Activated naive CD8-positive, alpha-beta T cell treated with anti-CD3 and anti-CD28 coated beads, Interleukin-2, amount 10 ng/mL, durations not matched to agents 7 days and 5 days (primary cell): ENCODE results near the gene NTF3. TPM values are rescaled to one million over a fixed set of nuclear protein-coding genes. Genes with fewer than 3 reads are reported as not detected.

Source experiments
- ATAC-seq: fragments of 150-1000 bp; cut with Tn5 transposase; one replicate; pipeline ENCODE4 v1.10.0; 2021; ENCODE audit warnings: low read depth, moderate library complexity
- POLR2A ChIA-PET: fragments of 350-600 bp; sonication (Branson Sonifier 250); formaldehyde crosslinking; loops from one replicate; lab custom pipeline; 2021; ENCODE audit warnings: antibody characterized with exemption; lab: Charles Lee
- DNase-seq: peaks from one replicate; pipeline ENCODE4 v3.0.0; 2021
- H3K27ac Mint-ChIP-seq: one replicate; pipeline ENCODE4 v1.8.0; 2022; ENCODE audit warnings: mild to moderate bottlenecking, mixed read lengths
- H3K27me3 Mint-ChIP-seq: one replicate; pipeline ENCODE4 v1.8.0; 2022; ENCODE audit warnings: mild to moderate bottlenecking, moderate library complexity, mixed read lengths
- H3K36me3 Mint-ChIP-seq: one replicate; pipeline ENCODE4 v1.8.0; 2021; ENCODE audit warnings: mild to moderate bottlenecking, mixed read lengths
- H3K4me1 Mint-ChIP-seq: one replicate; pipeline ENCODE4 v1.8.0; 2021; ENCODE audit warnings: mixed read lengths
- H3K4me3 Mint-ChIP-seq: one replicate; pipeline ENCODE4 v1.8.0; 2022; ENCODE audit warnings: mild to moderate bottlenecking, moderate library complexity, mixed read lengths
- H3K9me3 Mint-ChIP-seq: one replicate; pipeline ENCODE4 v1.8.0; 2021; ENCODE audit warnings: mixed read lengths
- total RNA-seq, 2 experiments: library from RNA; stranded (reverse); gene quantifications; one replicate each; pipeline ENCODE4 v1.2.3, GENCODE V29; 2021

Gene NTF3
- total RNA-seq, 2 experiments from 2014 or later, result not detected

GRCh38 chr12:5509102-5509501, 77.2 kb downstream of the NTF3 start:
- H3K27ac Mint-ChIP-seq, result no peak overlapping the region
- H3K4me3 Mint-ChIP-seq, result no peak overlapping the region
- H3K36me3 Mint-ChIP-seq, result no peaks in the 10 kb centered on the region
- no peak for ATAC-seq
- no peak for DNase-seq
- peaks cover 2% of the 10 kb centered on the region for H3K4me1 Mint-ChIP-seq
- H3K27me3 Mint-ChIP-seq, result peaks cover 4% of the 10 kb centered on the region
- POLR2A ChIA-PET, result no interaction called here
- no peaks in the 10 kb centered on the region for H3K9me3 Mint-ChIP-seq

DNA sequence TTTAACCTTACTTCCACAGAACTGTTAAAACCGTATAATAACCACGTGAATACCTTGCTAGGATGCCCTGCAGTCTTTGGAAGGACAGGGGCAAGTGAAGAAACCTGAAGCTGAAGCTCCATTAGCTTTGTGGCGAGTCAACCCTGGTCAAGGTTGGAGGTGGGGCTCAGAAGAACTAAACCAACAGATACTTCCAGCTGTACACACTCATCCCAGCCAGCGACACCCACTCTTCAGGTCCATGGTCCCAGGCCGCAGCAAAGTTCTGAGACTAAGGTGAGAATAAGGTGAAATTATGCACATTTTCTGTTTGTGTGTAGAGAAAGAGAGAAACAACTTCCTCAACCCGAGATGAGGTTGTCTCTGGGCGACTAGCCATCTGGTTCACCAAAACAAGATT, 77.6 kb downstream of the NTF3 start:
- no peak for ATAC-seq
- H3K27ac Mint-ChIP-seq, result no peak overlapping the region
- no peak for DNase-seq
- no peaks in the 10 kb centered on the region for H3K36me3 Mint-ChIP-seq
- peaks cover 2% of the 10 kb centered on the region for H3K4me1 Mint-ChIP-seq
- no peaks in the 10 kb centered on the region for H3K9me3 Mint-ChIP-seq
- no peak overlapping the region for H3K4me3 Mint-ChIP-seq
- peaks cover 4% of the 10 kb centered on the region for H3K27me3 Mint-ChIP-seq
- POLR2A ChIA-PET, result no interaction called here

DNA sequence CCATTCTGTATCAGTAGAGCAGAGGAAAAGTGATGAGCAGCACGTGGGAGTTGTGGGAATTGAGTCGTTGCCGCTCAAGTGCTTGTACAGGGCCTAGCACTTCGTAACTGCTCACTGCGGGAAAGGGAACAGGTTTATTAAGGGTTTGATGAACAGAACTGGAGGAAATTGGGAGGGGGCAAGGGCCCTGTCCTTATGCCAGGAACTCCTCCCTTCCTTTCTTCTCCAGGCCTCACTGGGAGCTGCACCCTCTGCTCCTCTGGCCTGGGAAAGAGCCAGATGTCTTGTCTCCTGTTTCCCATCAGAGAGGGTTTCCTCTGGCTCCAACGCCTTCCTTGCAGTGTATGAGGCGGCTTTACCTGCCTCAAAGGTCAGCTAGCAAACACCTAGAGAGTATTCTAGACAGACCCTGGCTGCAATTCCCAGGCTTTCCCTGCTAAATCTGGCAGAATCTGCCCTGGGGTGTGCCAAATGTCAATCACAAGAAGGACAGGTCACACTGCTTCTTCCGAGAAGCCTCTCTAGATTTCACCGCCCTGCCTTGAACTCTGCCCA, 78.4 kb downstream of the NTF3 start:
- POLR2A ChIA-PET, result no interaction called here
- H3K4me1 Mint-ChIP-seq, result peaks cover 2% of the 10 kb centered on the region

DNA sequence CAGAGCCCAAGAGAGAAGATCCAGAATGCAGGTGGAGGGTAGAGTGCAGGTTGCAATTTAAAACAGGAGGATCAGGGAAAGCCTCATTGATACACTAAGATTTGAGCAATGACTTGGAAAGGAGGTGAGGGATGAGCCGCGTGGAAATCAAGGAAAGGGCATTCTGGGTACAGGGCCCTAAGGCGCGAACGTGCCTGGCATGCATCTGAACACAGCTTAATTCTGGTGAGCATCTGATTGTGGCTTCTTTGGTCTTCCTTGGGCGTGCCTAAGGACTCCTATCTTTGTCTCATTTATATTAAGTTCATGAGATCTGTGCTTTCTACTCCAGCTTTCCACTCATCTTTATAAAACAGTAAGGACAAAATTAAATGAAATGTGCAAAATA, 79.3 kb downstream of the NTF3 start:
- ATAC-seq, result no peak
- Mint-ChIP-seq H3K27me3 (peaks cover 4% of the 10 kb centered on the region), H3K4me1 (peaks cover 2% of the 10 kb centered on the region), H3K9me3 (no peaks in the 10 kb centered on the region), H3K27ac (no peak overlapping the region), H3K4me3 (no peak overlapping the region), H3K36me3 (no peaks in the 10 kb centered on the region)
- no peak for DNase-seq
- POLR2A ChIA-PET, result no interaction called here

More for the DNA sequence above, 78.4 kb downstream of the NTF3 start:
- Mint-ChIP-seq H3K9me3 (no peaks in the 10 kb centered on the region), H3K4me3 (no peak overlapping the region), H3K27me3 (peaks cover 4% of the 10 kb centered on the region), H3K36me3 (no peaks in the 10 kb centered on the region), H3K27ac (no peak overlapping the region)
- DNase-seq (no peak), ATAC-seq (no peak)

DNA sequence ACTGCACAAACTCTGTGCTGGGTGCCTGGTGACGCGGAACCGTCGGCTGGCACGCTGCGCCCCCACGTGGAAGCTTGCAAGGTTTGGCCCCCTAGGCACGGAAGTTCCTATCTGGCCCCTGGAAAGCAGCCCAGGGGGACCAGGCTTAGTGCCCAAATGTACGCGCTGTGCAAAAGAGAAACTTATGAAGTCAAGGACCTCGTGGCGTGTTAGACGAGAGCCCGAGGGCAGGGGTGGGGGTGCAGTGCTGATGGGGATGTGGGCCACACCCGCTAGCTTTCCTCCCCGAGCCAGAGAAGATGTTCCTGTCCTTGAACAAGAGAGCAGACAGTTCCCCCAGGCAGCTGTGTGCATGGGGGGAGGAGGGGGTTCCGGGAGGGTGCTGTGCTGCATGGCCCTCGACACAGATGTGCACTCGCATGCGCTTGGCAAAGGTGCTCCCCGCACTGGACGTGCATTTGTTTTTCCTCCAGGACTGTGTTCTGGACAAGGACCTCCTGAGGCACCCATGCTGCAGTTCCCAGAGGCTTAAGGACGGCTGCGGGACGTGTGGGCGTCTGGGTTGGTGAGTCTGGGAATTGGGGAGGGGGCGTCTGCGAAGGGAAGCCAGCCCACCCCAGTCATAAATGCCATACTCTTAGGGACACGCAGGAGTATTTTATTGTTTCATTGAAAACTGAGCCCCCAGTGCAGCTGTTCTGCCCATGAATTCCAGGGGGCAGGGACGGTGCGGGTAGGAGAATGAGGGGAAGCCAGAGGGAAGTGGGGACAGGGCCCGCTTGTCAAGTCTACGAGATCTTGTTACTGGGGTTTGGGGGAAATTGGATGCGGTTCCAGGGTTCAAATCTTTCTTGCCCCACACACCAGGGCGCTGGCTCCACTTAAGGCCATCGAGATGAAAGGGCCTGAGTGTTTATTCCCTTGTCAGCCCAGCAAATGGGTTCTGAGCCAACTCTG, 80.0 kb downstream of the NTF3 start:
- Mint-ChIP-seq H3K9me3 (no peaks in the 10 kb centered on the region), H3K27ac (no peak overlapping the region), H3K4me1 (peaks cover 2% of the 10 kb centered on the region), H3K36me3 (no peaks in the 10 kb centered on the region), H3K4me3 (no peak overlapping the region), H3K27me3 (peaks cover 4% of the 10 kb centered on the region)
- DNase-seq (no peak), ATAC-seq (no peak)
- POLR2A ChIA-PET, result no interaction called here

DNA sequence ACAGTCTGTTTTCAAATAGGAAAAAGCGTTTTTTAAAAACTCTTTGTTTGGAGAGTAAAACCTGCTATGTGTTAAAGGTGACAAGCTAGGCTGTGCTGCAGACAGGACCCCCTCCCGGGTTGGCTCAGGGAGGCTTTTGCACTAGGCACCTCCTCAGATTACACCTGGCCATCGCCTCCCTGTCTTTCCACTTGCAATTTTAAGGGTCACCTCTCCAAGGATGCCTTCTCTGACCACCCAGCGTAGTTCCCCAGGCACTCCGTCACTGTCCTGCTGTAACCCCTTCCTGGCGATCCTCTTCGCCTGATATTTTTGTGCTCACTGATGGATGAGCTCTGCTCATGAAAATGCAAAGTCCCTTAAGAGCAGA, 80.7 kb downstream of the NTF3 start:
- no peak overlapping the region for H3K4me3 Mint-ChIP-seq
- H3K27me3 Mint-ChIP-seq, result peaks cover 4% of the 10 kb centered on the region
- no peak overlapping the region for H3K27ac Mint-ChIP-seq
- DNase-seq (no peak), ATAC-seq (no peak)
- POLR2A ChIA-PET, result no interaction called here
- no peaks in the 10 kb centered on the region for H3K36me3 Mint-ChIP-seq
- no peaks in the 10 kb centered on the region for H3K9me3 Mint-ChIP-seq
- H3K4me1 Mint-ChIP-seq, result no peaks in the 10 kb centered on the region

DNA sequence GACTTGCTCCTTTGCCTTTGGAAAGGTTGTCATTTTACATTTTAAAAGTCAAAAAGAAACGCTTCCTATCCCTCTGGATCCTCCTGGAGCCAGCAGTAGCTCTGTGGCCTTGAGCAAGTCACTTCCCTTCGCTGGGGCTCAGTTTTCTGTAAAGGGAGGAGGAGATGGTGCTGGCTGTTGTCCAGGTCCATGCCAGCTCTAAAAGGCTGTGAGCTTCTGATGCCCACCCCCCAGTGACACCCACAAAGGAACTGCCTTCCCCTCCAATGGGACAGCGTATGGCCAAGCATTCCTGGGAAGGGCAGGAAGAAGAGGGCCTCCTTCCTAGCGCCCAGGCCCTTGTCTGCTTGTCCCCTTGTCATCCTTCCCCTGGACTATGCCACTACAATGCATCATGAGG, 81.5 kb downstream of the NTF3 start:
- no peaks in the 10 kb centered on the region for H3K9me3 Mint-ChIP-seq
- ATAC-seq, result no peak
- H3K27me3 Mint-ChIP-seq, result peaks cover 4% of the 10 kb centered on the region
- POLR2A ChIA-PET, result no interaction called here
- no peaks in the 10 kb centered on the region for H3K36me3 Mint-ChIP-seq
- H3K4me1 Mint-ChIP-seq, result no peaks in the 10 kb centered on the region
- no peak overlapping the region for H3K27ac Mint-ChIP-seq
- DNase-seq, result no peak
- H3K4me3 Mint-ChIP-seq, result no peak overlapping the region

GRCh38 chr12:5514016-5514415, 82.1 kb downstream of the NTF3 start:
- DNase-seq (no peak), ATAC-seq (no peak)
- Mint-ChIP-seq H3K27me3 (peaks cover 4% of the 10 kb centered on the region), H3K9me3 (no peaks in the 10 kb centered on the region), H3K4me3 (no peak overlapping the region), H3K4me1 (no peaks in the 10 kb centered on the region), H3K36me3 (no peaks in the 10 kb centered on the region), H3K27ac (no peak overlapping the region)
- POLR2A ChIA-PET, result no interaction called here

DNA sequence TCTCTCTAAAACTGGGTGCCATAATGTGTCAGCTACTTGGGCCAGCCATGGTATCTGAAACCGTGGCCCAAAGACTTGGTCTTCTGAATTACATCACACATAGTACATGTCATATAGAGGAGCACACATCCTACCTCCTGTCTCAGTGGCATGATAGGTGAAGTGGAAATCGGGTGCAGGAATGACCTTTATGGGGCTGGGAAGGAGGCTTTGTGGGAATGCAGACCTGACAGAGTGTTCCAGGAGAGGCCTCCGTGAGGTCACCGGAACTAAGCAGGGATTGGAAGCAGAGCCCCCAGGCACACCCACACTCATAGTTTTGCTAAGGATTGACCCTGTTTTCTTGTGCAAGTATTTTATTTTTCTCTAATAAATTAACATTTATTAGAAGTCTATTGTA, 82.6 kb downstream of the NTF3 start:
- H3K27ac Mint-ChIP-seq, result no peak overlapping the region
- ATAC-seq (no peak), DNase-seq (no peak)
- POLR2A ChIA-PET, result no interaction called here
- H3K4me3 Mint-ChIP-seq, result no peak overlapping the region
- H3K36me3 Mint-ChIP-seq, result no peaks in the 10 kb centered on the region
- H3K9me3 Mint-ChIP-seq, result no peaks in the 10 kb centered on the region
- peaks cover 4% of the 10 kb centered on the region for H3K27me3 Mint-ChIP-seq
- no peaks in the 10 kb centered on the region for H3K4me1 Mint-ChIP-seq

- Mint-ChIP-seq H3K4me1 (no peaks in the 10 kb centered on the region), H3K27me3 (peaks cover 4% of the 10 kb centered on the region), H3K27ac (no peak overlapping the region), H3K36me3 (no peaks in the 10 kb centered on the region), H3K4me3 (no peak overlapping the region), H3K9me3 (no peaks in the 10 kb centered on the region)
- ATAC-seq, result no peak
- no peak for DNase-seq
- POLR2A ChIA-PET, result no interaction called here
Measured at GRCh38 chr12:5515458-5515857, 83.5 kb downstream of the NTF3 start.

- no peak overlapping the region for H3K27ac Mint-ChIP-seq
- no peaks in the 10 kb centered on the region for H3K27me3 Mint-ChIP-seq
- POLR2A ChIA-PET, result no interaction called here
- H3K4me1 Mint-ChIP-seq, result no peaks in the 10 kb centered on the region
- DNase-seq, result no peak
- no peaks in the 10 kb centered on the region for H3K36me3 Mint-ChIP-seq
- no peak overlapping the region for H3K4me3 Mint-ChIP-seq
- no peaks in the 10 kb centered on the region for H3K9me3 Mint-ChIP-seq
- no peak for ATAC-seq
Measured at GRCh38 chr12:5516371-5517241, 84.7 kb downstream of the NTF3 start.

DNA sequence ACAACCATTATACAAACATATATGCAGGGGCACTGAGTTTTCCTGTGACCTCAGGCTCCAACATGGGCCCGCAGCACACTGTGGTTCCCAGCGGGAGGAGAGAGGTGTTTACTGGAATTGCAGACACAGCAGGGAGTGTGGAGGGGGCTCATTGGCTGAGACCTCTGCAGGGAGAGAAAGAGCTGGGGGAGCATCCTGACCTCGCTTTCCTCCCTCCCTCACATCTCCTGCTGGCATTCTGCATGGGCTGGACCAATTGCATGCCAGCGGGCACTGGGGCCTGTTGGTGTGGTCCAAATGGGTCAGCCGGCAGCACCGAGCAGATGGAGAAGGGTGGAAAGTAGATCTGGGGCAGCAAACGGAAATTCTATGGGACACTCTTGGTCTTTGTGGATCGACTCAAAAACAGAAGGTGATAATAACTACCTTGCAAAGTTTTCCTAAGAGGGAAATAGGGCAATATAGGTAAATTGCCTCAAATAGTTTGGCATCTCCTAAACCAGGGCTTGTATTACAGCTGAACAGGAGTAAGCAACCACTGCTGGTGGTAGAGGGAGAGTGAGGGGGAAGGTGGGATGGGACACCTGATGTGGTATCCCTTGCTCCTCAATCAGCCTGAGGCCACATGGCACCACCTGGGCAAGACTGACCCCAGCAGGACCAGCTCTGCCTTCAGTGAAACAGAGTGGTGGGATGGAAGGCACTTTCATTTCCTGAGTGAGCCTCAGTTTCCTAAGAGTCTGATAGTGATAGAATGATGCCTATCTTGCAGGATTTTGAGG, 86.9 kb downstream of the NTF3 start:
- DNase-seq (no peak), ATAC-seq (no peak)
- POLR2A ChIA-PET, result no interaction called here
- Mint-ChIP-seq H3K36me3 (no peaks in the 10 kb centered on the region), H3K4me3 (no peak overlapping the region), H3K4me1 (no peaks in the 10 kb centered on the region), H3K27ac (no peak overlapping the region), H3K27me3 (no peaks in the 10 kb centered on the region), H3K9me3 (no peaks in the 10 kb centered on the region)

- no peaks in the 10 kb centered on the region for H3K36me3 Mint-ChIP-seq
- ATAC-seq, result no peak
- H3K4me1 Mint-ChIP-seq, result no peaks in the 10 kb centered on the region
- no peak overlapping the region for H3K27ac Mint-ChIP-seq
- H3K9me3 Mint-ChIP-seq, result no peaks in the 10 kb centered on the region
- no peak overlapping the region for H3K4me3 Mint-ChIP-seq
- H3K27me3 Mint-ChIP-seq, result no peaks in the 10 kb centered on the region
- DNase-seq, result no peak
- POLR2A ChIA-PET, result no interaction called here
Measured at GRCh38 chr12:5520037-5520436, 88.1 kb downstream of the NTF3 start.
